IPS-11a (cell line): ENCODE data around the gene SLC8B1.

Source experiments
- H3K4me3 ChIP-seq: one replicate; pipeline ENCODE4 v1.5.1; 2013; ENCODE audit warnings: low read depth, low read length, control low read depth

SLC8B1 gene

DNA sequence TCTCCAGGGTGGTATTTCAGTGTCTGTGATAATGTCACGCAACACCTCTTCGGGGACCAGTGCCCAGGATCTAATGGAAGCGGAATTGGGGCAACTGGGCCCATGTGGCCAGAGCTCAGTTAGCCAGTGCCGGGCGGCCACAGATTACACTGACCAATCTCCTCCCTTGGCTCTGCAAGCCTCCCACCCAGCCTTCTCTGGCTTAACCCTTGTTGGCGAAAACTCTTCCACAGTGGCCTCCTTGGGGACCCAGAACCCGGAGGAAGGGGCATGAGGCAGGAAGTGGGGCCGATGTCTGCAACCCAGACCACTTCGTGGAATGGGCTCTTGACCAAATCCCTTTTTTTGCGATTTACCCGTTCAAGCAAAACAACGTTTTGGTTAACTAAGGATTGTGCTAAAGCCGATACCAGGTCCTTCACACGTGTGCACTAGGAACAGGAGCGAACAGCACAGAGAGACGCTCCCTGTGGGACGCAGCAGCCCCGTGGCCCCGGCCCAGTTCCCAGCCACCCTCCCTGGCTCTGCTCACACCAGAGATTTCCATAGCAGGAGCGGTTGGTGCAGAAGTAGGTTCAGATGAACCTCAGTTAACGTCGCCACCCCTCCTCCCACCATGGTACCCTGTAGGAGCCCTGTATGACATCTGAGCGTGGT, 38.2 kb downstream of the SLC8B1 start:
- no peak overlapping the region for H3K4me3 ChIP-seq

DNA sequence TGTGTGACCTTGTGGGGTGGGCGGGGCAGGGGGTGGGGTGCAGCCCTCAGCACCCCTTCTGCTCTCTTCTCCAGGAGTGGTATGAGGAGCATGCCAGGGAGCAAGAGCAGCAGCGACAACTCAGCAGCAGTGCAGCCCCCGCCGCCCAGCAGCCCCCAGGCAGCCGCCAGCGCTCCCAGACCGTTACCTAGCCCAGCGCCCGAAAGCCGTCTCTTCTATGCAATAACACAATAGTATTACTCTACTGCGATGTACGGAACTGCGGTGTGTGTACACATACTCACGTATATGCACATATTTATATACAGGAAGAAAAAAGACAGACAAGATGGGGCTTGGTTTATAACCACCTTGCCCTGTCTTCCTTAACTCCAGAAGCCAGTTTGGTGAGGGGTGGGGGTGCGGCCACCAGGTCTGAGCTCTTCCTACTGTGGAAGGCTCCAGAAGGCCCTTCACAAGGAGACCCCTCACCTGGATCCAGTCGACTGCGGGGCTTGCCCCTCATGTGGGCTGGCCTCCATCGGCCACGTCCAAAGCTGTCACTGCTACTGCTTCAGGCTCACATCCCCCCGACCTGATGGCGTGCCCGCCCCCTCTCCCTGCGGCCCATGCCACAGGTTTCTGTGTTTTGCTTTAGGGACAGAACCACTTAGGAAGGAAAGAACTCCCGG, 38.9 kb downstream of the SLC8B1 start:
- no peak overlapping the region for H3K4me3 ChIP-seq

DNA sequence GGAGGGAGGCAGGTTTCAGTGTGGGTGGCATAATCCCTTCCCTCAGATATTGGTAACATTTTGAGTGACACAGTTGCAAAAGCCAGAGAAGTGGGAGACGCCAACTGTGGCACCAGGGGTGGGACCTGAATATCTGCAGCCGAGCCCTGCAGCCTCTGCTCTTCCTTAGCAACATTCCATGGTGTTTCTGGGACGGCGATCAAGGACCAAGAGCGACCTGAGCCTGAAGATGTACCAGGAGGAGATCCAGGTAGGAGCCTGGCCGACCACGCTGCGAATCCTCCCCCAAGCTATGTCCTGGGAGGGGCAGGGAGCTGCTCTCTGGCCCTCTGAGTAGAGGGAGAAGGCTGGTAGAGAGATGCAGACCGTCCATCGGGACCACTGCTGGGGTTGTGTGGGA, 41.8 kb downstream of the SLC8B1 start:
- H3K4me3 ChIP-seq, result no peak overlapping the region

DNA sequence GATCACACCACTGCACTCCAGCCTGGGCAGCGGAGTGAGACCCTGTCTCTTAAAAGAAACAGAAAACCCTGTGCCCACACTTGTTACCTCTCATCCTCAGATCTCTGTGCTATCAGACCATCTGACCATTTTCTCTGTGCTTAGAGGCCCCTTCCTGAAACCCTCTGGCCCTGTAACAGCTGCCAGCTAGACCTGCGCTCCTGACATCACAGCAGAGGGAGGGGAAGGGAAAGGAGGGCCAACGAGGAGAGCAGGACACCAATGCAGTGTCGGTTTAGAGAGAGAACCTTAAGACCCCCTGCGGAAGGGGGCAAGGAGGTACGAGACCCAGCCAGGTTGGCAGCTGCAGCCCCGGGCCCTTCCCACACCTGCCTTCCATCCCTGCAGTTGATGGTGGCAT, 42.4 kb downstream of the SLC8B1 start:
- no peak overlapping the region for H3K4me3 ChIP-seq

DNA sequence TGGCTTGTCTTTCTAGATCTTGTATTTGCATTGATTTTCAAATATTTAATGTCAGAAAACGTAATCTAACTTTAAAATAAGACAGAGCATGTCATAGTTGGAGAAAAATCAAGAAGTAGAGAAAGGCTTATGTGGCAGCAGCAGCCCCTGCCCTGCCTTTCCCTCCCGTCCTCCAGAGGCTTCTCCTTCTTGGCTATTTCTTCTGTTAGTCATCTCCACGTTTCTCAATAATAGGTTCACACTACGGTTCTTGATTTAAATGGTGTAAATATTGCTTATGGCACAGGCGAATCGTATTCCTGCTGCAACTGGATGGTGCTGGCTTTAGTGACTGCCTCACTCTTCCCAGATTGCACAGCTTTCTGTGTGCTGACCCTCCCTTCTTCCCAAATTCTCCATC, 42.8 kb downstream of the SLC8B1 start:
- H3K4me3 ChIP-seq, result no peak overlapping the region

DNA sequence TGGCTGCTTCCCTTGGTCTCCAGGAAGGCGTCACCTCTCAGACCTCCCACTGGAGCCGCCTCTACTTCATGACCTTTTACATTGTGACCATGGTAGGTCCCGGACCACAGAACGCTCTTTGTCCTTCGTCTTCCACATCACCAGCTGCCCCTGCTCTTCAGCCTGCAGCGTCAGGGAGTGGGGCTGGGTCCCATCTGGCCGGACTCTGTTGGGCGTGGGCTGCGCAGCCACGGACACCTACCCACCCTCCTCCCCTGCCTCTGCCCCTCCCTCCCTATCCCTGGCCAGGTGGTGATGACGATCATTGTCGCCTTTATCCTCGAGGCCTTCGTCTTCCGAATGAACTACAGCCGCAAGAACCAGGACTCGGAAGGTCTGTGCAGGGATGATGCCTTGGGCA, 43.3 kb downstream of the SLC8B1 start:
- no peak overlapping the region for H3K4me3 ChIP-seq

DNA sequence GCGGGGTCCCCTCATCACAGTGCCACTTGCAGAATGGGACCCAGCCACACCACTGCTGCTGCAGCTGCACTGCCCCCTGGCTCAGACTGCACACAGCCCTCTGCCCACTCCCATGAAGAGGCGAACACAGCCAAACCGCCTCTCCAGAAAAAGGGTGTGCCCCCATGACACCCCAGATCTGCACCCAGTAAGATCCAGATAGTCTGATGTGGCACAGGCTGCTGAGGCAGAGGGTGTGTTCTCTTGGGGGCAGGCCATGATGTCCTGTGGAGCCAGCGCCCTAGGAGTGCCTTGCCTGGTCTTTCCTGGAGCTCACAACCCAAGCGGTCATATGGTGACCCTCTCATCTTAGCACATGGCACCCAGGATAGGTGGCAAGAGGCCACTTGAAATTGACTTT, 44.4 kb downstream of the SLC8B1 start:
- no peak overlapping the region for H3K4me3 ChIP-seq

DNA sequence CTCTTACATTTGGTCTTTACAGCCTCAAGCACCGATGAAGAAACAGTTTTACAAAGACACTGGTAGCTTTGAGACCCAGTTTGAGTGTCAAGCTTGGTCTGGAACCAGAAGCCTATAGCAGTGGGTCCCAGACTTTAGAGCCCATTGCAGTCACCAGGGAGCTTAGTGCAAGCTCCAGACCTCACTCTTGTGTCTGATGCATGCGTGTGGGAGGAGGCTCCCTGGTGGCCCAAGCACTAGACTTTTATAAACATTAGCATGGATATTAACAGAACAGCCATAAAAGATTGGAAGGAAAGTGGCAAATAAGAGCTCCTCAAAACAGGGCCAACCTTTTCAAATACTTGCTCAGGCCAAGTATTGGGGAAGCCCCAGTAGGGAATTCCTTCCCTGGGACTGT, 45.5 kb downstream of the SLC8B1 start:
- H3K4me3 ChIP-seq, result no peak overlapping the region

DNA sequence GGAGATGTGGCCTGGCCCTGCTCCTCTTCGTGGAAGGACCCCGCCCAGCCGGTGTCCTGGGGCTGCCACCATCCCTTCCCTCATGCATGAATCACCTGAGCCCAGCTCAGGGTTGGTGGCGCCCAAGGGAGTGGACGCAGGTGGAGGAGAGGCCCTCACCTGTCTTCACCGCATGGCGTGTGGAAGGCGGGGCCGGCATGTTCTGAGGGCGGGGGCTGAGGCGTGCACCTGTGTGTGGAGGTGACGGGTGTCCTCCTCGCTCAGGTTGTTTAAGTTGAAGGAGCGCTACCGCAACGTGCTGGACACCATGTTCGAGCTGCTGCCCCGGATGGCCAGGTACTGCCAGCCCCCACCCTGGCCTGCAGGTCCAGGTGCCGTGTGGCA, 47.0 kb downstream of the SLC8B1 start:
- no peak overlapping the region for H3K4me3 ChIP-seq

DNA sequence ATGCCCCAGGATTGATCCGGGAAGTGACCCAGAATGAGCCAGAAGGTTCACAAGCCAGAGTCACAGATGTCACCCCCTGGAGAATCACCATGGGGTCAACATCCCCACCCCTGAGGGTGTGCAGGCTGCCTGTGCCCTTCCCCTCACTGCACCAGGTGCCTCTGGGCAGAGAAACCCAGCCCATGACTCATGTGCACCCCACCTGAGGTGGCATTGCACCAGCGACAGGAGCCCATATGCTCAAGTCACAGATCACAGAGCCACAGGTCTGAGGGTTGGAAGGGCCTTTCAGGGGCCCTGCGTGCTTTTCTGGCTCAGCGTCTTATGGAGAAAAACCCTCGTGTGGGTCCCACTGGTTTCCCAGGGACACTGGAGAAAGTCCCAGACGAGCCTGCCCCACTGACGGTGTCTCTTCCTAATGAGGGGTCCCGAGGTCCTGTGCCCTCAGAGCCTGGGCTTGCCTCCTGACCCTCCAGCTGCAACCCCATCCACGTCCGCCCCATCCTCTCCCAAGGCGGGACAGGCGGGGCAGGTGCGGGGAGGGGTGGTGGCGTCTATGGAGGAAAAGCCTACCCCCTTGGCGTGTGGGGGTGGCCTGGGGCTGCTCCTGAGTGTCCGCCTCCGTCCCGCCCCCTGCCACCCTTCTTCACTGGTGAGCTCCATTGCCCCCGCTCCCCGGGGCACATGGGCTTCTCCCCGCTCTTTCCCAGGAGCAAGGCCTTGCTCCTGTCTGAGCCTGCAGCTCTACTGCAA, 47.6 kb downstream of the SLC8B1 start:
- no peak overlapping the region for H3K4me3 ChIP-seq

DNA sequence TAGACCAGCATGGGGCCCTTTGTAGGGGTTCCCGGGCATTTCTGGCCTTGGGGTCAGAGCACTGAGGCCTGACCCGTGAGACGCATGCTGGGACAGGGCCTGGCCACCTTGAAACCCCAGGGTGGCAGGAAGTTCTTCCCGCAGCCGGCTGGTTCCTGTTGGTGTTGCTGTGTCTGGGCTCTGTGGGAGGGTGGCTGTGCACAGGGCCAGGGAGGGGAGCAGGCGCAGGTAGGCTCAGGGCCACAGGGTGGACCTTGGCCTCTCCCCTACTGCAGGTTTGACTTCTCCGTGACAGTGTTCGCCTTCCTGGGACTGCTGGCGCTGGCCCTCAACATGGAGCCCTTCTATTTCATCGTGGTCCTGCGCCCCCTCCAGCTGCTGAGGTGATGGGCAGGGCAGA, 48.2 kb downstream of the SLC8B1 start:
- H3K4me3 ChIP-seq, result no peak overlapping the region

DNA sequence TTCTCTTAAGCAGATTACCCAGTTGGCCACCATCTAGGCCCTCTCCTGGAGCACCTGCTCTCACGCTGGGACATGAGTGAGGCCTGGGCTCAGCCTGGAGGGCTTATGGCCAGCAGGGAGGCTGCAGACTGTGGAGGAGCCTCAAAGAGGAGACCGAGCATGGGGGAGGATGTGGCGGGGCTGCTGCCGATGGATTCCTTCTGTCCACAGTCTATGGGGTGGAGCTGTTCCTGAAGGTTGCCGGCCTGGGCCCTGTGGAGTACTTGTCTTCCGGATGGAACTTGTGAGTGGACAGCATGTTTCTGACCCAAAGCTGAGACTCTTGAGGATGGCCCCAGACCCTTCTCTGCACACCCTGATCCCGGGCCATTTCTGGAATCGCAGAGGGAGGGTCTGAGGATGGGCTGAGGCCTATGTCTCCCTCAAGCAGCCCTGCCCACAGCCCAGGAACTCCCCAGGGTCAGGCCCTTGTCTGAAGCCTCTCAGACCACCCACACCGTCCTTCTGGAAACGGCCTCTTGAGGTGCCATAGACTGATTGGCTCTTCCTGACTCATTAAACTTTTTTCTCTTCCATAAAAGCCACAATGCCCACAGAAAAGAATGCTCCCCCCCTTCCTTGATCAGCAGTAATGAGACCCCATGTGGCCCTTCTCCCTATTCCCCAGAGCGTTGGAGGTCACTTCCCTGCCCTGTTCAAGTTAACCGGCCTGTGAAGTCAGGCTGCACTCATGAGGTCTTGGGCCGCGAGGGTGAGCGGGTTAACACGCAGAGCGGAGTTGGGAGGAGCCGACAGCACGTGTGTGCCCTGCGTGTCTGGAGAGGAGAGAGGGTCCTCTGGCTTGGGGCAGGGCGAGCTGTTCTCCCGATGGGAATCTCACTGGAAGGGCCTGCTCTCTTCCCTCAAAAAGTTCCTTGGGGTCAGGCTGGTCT, 49.0 kb downstream of the SLC8B1 start:
- H3K4me3 ChIP-seq, result no peak overlapping the region

DNA sequence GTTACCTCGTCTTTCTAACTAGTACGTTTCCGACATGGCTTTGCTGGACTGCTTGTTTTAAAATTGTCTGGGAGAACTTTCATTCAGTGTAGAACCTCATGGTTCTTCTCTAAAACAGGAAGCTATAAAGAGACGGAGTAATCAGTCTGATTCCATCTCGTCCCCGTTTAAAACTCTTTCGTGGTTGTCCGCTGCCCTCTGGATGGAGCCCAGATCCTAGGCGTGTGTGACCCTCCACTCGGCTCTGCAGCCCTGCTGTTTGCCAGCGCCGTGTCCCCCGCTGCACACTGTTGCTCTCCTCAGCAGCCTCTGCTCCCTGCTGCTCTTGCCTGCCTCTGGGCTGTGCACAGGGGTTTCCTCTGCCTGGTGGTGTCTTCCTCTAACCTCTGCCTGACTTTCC, 50.2 kb downstream of the SLC8B1 start:
- no peak overlapping the region for H3K4me3 ChIP-seq

DNA sequence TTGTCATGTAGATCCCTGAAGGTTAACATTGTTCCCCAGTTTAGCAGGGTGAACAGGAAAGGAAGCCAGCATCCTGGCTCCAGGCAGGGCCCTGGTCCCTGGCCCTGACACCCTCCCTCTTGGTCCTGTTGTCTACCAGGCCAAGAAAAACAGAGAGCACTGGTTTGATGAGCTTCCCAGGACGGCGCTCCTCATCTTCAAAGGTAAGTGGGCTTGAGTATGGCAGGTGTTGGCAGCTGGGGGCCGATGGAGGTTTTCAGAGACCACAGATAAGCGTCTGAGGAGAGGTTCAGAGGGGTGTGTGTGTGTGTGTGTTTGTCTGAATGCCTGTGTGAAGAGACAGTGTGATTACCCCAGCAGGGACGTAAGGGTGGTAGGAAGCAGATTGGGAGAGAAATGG, 56.3 kb downstream of the SLC8B1 start:
- H3K4me3 ChIP-seq, result no peak overlapping the region

DNA sequence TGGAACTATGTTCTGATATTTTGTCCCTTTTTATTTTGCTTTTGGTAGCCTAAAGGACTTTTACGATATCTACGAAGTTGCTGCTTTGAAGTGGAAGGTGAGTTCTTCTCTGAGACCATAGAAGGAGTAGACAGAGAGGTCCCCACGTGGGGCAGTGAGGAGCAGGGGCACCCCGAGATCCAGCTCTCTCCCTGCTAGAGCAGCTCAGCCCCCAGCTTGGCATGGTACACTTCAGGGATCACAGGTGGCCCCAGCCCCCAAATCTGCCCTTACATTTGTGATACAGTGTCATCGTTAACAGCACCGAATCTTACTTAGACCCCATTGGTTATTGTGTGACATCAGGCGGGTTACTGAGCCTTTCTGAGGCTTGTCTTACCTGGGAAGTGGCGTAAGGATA, 56.8 kb downstream of the SLC8B1 start:
- H3K4me3 ChIP-seq, result no peak overlapping the region

DNA sequence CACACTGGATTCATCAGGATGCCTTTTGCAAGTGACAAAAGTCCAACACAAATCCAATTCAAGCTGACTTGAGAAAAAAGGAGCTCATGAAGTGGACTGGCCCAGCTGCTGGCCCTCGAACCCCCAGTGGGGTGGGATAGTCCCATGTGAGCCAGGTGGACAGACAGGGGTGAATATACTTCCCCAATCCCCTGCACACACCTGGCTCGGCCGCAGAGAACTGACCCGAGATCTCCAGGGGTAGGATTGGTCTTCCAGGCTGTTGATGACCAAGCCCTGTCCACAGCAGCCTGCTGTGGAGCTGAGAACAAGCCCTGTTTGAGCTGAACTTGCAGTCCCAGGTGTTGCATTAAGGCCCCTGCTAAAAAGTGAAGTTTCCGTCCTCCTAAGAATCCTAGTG, 57.4 kb downstream of the SLC8B1 start:
- no peak overlapping the region for H3K4me3 ChIP-seq

DNA sequence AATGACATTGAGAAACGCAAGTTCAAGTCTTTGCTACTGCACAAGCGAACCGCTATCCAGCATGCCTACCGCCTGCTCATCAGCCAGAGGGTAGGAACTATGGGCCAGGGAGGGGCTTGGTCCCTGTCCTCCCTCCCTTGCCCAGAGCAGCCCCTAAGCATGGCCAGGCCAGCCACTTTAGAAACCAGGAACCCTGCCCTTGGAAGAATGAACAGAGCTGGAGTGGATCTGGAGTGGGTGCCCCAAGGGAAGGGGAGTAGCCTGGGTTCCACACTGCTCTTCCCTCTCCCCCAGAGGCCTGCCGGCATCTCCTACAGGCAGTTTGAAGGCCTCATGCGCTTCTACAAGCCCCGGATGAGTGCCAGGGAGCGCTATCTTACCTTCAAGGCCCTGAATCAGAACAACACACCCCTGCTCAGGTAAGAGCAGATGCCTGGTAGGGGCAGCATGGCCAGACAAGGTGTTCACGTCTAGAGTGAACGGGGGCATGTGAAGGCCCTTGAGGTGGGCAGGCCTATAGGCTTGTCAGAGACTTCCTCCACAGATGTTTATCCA, 57.9 kb downstream of the SLC8B1 start:
- H3K4me3 ChIP-seq, result no peak overlapping the region

DNA sequence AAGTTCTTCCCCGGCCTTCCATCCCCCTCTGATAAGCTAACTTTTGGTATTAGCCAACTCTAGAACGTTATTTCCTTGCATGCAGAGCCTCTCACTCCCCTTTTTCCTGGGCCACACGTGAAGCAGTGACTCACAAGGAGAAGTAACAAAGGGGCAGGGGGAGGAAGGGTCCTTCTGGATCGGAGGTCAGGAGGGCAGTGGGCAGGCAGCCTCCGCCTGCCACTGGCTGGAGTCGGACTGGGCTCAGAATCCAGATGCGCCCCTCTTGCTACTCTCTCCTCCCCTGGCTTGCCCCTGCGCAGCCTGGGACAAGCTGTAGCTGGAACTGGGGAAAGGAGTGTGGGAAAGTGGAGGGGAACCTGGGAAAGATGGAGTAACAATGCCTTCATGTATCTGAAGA, 58.6 kb downstream of the SLC8B1 start:
- no peak overlapping the region for H3K4me3 ChIP-seq

DNA sequence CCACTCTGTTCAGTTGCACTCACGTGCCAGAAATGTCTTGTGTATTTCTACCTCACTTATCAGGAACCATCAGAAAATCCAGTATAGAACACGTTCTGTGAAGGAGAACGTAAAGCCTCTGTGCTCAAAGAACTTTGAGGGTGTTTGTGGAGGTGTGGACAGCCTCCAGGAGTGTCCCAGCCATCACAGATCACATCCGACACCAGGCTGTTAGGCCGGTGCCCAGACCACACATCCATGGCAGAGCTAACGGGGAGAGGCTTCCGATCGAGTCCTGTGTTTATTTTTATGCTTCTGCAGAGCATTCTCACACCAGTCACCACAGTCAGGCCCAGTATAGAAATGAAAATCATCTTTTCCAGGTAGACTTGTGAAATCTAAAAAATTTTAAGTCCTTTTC, 60.1 kb downstream of the SLC8B1 start:
- no peak overlapping the region for H3K4me3 ChIP-seq

DNA sequence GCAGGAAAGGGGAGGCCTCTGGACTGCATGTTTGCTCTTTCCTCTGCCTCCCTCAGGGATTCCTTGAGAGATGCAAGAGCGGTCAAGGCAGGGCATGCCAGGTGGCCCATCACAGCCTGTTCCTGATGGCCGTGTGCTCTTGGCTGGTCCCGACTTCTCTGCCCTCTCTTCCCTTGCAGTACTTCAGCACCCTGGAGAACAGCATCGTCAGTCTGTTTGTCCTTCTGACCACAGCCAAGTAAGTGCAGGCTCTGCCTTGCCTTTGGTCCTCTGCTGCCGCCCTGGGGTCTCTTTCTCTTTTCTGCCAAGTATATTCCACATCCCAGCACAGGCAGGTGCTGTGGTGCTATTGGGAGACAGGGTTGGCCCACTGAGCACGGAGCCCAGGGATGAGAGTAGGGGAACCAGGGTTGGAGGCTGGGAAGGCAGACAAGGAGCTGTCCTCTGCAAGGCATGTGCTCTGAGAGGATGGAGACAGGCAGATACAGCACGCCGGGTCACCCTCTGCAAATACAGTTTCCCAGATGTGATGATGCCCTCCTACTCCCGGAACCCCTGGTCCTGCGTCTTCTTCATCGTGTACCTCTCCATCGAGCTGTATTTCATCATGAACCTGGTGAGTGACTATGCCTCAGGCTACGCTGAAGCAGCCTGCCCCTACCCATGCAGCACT, 61.7 kb downstream of the SLC8B1 start:
- no peak overlapping the region for H3K4me3 ChIP-seq
